Measurements from ENCODE around the gene MON1A. TPM values are rescaled to one million over a fixed set of nuclear protein-coding genes. Genes with fewer than 3 reads are reported as not detected.
"Not testable (repeated sequence)": the region's sequence is repeated elsewhere in the genome, so short reads cannot be mapped to it uniquely, and the experiment has no call there.

Gene MON1A
- total RNA-seq, 1 donor from 2014 or later, result 13.0 TPM

GRCh38 chr3:49908373-49909199 lies 21.0 kb downstream of the MON1A start:
- Histone ChIP-seq H3K36me3 (peaks cover 21 to 33% of the 10 kb centered on the region in 2 donors), H3K4me3 (no peak overlapping the region), H3K9me3 (no peaks in the 10 kb centered on the region), H3K4me1 (peaks cover 0 to 17% of the 10 kb centered on the region in 2 donors), H3K27ac (no peak overlapping the region), H3K27me3 (no peaks in the 10 kb centered on the region)
- intact Hi-C loops (cut with DNase I), result no loop called here
- DNase-seq (ENCODE audit: low spot score in 2 of 2), result no peak
- no peak for TF ChIP-seq CTCF (IDR thresholded peaks at IDR 0.05)

DNA sequence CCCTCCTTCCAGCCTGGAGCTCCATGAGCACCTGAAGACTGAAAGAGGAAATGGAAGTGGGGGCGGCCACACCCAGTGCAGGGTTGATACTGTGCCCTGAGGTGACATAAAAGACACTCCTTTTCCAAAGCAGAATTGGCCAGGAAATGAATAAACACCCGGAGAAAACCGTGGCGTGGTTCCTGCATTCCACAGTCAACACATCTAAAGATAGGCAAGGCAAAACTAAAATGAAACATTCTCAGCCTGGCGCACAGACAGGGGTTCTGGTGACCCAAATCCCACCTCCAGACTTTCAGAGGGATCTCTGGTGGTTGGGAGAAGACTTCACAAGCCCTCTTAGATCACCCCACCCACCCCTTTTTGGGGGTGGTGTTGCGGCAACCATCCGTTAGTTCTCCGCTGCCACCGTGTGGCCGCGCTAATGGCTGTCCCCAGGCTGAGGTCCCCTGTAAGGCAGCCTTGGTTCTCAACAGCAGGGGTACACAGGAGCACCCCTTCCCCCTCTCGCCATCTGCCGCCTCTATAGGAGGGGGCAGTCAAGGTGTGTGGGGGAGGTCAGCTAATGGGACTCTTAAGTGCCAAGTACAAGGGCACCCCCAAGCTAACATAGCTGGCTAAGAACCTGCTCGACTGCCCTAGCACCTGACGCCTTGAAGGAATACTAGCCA lies 23.4 kb downstream of the MON1A start:
- Histone ChIP-seq H3K36me3 (peaks cover 16 to 22% of the 10 kb centered on the region in 2 donors), H3K9me3 (no peaks in the 10 kb centered on the region), H3K27me3 (no peaks in the 10 kb centered on the region), H3K27ac (peak overlapping the region; percentile 50), H3K4me3 (peak overlapping the region; percentile 5 to 53), H3K4me1 (peaks cover 0 to 14% of the 10 kb centered on the region in 2 donors)
- intact Hi-C loops (cut with DNase I), result loop anchor here (1.0 to 2.0 kb wide), 3 partner anchors 50 to 104 kb away; partner anchors contain the start of gene TRAIP
- DNase-seq (ENCODE audit: low spot score in 2 of 2), result peak in 1 of 2 donors; percentile 76
- TF ChIP-seq CTCF (IDR thresholded peaks at IDR 0.05), result peak; percentile 60 to 74 (median 63)

DNA sequence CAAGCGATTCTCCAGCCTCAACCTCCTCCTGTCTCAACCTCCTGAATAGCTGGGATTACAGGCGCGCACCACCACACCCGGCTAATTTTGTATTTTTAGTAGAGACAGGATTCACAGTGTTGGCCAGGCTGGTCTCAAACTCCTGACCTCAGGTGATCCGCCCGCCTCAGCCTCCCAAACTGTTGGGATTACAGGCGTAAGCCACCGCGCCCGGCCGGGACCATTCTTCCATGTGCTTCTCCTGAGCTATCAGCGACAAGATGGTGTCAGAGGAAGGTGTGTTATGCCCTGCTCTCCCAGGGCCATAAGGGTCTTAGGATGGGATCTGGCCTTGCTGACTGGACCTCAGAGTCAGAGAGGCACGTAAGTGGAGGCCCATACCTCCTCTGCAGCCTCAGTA lies 25.2 kb downstream of the MON1A start:
- not testable (repeated sequence) for H3K27ac ChIP-seq

DNA sequence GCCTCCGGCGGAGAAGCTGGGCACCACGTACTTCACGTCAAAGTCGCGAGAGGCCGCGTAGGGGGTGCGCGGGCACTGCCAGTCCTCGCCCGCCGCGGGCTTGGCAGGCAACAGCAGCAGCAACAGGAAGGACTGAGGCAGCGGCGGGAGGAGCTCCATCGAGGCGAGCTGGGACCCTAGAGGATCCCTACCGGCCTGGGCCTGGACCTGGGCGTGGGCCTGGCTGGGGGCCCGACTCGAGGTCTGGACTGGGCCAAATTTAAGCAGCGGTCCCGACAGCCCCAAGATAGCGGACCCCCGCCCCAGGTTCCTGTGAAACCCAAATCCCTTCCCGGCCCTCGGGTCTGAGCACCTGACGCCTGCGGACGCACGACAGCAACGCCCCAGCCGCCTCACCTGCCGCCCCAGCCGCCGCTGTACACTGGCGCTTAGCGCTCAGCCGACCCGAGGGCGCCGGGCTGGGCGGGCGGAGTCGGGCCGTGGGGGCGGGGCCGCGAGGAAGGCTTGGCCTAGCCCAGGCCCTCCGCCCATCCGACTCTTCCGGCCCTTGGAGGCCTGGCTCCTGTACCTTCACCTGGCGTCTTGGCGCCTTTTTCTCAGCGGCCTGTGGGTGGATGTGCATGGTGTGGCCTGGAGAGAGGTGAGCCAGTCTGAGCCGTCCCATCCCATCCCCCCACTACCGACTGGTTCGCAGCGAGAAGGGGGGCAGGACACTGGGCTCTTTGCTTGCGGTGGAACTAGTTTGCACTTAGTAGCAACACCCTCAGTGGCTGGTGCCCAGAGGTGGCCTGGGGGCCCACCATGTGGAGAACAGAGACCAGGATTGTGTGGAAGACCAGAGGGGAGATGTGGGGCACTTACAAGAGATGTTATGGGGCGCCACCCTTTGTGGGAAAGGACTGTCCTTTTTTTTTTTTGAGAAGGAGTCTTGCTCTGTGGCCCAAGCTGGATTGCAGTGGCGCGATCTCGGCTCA lies 25.9 kb downstream of the MON1A start, which contains the start of gene MST1R:
Gene MST1R, minus strand, starts transcription at position 423 of the 974 bp plus-strand sequence. Its CDS starts 264 bp downstream, at position 159.
- no peak within 1 kb of the TSS for H3K27ac ChIP-seq
- H3K27me3 ChIP-seq, result no peaks in the 10 kb centered on the region
- H3K4me1 ChIP-seq, result peaks cover 0 to 25% of the 10 kb centered on the region in 2 donors
- H3K36me3 ChIP-seq, result peaks cover 0 to under 1% of the 10 kb centered on the region in 2 donors
- no peak for TF ChIP-seq CTCF (IDR thresholded peaks at IDR 0.05)
- H3K4me3 ChIP-seq, result peak within 1 kb of the TSS; percentile 11 to 45
- H3K9me3 ChIP-seq, result no peaks in the 10 kb centered on the region
- intact Hi-C loops (cut with DNase I), result no loop called here
- DNase-seq (ENCODE audit: low spot score in 2 of 2), result peak; percentile 17 to 69

More for the DNA sequence above, 25.2 kb downstream of the MON1A start:
- intact Hi-C loops (cut with DNase I); H3K27me3 ChIP-seq; DNase-seq (ENCODE audit: low spot score in 2 of 2); H3K9me3 ChIP-seq; H3K4me3 ChIP-seq; H3K36me3 ChIP-seq: not testable (repeated sequence)
- peaks cover 0 to 25% of the 10 kb centered on the region in 2 donors for H3K4me1 ChIP-seq

DNA sequence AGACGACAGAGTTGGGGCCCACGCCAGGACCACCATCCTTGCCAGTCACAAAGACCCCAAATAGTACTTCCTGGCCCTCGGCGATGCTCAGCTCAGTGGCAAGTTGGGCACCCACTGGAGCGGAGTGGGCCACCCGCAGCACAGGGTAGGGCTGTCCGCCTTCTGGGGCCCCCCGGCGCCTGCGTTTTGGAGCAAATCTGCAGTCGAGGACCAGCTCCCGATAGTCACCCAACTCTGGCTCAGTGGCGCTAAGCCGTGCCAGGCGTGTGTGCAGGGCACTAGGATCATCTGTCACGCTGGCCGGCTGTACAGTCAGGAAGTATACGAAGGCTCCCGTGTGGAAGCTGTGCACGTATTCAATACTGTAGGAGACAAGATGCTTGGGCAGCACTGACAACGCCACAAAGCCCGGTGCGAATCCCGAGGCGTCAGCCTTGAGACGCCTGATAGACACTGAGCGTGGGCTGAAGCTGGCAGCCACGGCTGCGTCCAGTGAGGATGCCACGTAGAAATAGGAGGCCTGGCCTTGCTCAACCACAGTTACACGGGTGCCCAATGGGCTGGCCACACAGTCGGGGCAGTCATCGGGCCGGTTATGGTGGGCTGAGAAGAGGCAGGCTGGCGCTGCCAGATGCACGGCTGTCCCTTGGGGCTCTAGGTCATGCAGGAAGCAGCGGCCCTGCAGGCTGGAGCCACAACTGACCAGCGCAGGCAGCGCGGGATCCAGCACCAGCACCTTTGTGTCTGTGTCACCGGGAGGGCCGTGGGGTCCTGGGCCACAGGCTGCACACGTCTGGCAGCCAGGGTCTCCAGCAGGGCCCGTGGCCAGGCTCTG lies 26.9 kb downstream of the MON1A start:
- Histone ChIP-seq H3K27me3 (no peaks in the 10 kb centered on the region), H3K4me1 (peaks cover 0 to 25% of the 10 kb centered on the region in 2 donors), H3K27ac (no peak overlapping the region), H3K36me3 (no peaks in the 10 kb centered on the region), H3K9me3 (no peaks in the 10 kb centered on the region), H3K4me3 (no peak overlapping the region)
- no peak for TF ChIP-seq CTCF (IDR thresholded peaks at IDR 0.05)
- intact Hi-C loops (cut with DNase I), result no loop called here
- DNase-seq (ENCODE audit: low spot score in 2 of 2), result no peak
